ENCODE measurements around the gene CNIH3.

CNIH3 gene

GRCh38 chr1:224643653-224644052 is 27.5 kb downstream of the CNIH3 start:
- TF ChIP-seq RAD21 (IDR thresholded peaks at IDR 0.05; ENCODE audit: low read depth) (no peak), CEBPB (IDR thresholded peaks at IDR 0.05) (no peak), EGR1 (IDR thresholded peaks at IDR 0.05) (no peak), TCF12 (IDR thresholded peaks at IDR 0.05; ENCODE audit: low read depth) (no peak), ZBTB7A (IDR thresholded peaks at IDR 0.05; ENCODE audit: low read depth) (no peak), NFIC (IDR thresholded peaks at IDR 0.05) (no peak), EP300 (IDR thresholded peaks at IDR 0.05; ENCODE audit: borderline replicate concordance) (no peak), REST (IDR thresholded peaks at IDR 0.05; ENCODE audit: low read depth) (no peak), TEAD4 (IDR thresholded peaks at IDR 0.05) (no peak), CREB1 (IDR thresholded peaks at IDR 0.05; ENCODE audit: low read depth) (no peak), MAX (IDR thresholded peaks at IDR 0.05) (no peak), FOXM1 (IDR thresholded peaks at IDR 0.05; ENCODE audit: borderline replicate concordance, low read depth) (no peak), YY1 (IDR thresholded peaks at IDR 0.05; ENCODE audit: low read depth) (no peak), USF1 (IDR thresholded peaks at IDR 0.05) (no peak), TAF1 (IDR thresholded peaks at IDR 0.05; ENCODE audit: low read depth) (no peak)

GRCh38 chr1:224644553-224645154 is 28.5 kb downstream of the CNIH3 start:
- no peak for TF ChIP-seq ZBTB7A (IDR thresholded peaks at IDR 0.05; ENCODE audit: low read depth)
- TF ChIP-seq YY1 (IDR thresholded peaks at IDR 0.05; ENCODE audit: low read depth), result no peak
- peak; percentile 67 for TF ChIP-seq RAD21 (IDR thresholded peaks at IDR 0.05; ENCODE audit: low read depth)
- TF ChIP-seq FOXM1 (IDR thresholded peaks at IDR 0.05; ENCODE audit: borderline replicate concordance, low read depth), result no peak
- TF ChIP-seq EP300 (IDR thresholded peaks at IDR 0.05; ENCODE audit: borderline replicate concordance), result no peak

- TF ChIP-seq ZBTB7A (IDR thresholded peaks at IDR 0.05; ENCODE audit: low read depth) (no peak), RAD21 (IDR thresholded peaks at IDR 0.05; ENCODE audit: low read depth) (no peak), CREB1 (IDR thresholded peaks at IDR 0.05; ENCODE audit: low read depth) (no peak), REST (IDR thresholded peaks at IDR 0.05; ENCODE audit: low read depth) (no peak), YY1 (IDR thresholded peaks at IDR 0.05; ENCODE audit: low read depth) (no peak)
These were observed 31.3 kb downstream of the CNIH3 start for GRCh38 chr1:224647449-224647848.

GRCh38 chr1:224650290-224650689 is 34.2 kb downstream of the CNIH3 start:
- TF ChIP-seq TEAD4 (IDR thresholded peaks at IDR 0.05) (no peak), MAX (IDR thresholded peaks at IDR 0.05) (no peak), USF1 (IDR thresholded peaks at IDR 0.05) (no peak), CREB1 (IDR thresholded peaks at IDR 0.05; ENCODE audit: low read depth) (no peak), EGR1 (IDR thresholded peaks at IDR 0.05) (no peak), FOXM1 (IDR thresholded peaks at IDR 0.05; ENCODE audit: borderline replicate concordance, low read depth) (no peak), TCF12 (IDR thresholded peaks at IDR 0.05; ENCODE audit: low read depth) (no peak), NFIC (IDR thresholded peaks at IDR 0.05) (no peak), CEBPB (IDR thresholded peaks at IDR 0.05) (no peak), EP300 (IDR thresholded peaks at IDR 0.05; ENCODE audit: borderline replicate concordance) (no peak), RAD21 (IDR thresholded peaks at IDR 0.05; ENCODE audit: low read depth) (no peak), REST (IDR thresholded peaks at IDR 0.05; ENCODE audit: low read depth) (no peak), TAF1 (IDR thresholded peaks at IDR 0.05; ENCODE audit: low read depth) (no peak), YY1 (IDR thresholded peaks at IDR 0.05; ENCODE audit: low read depth) (no peak), ZBTB7A (IDR thresholded peaks at IDR 0.05; ENCODE audit: low read depth) (no peak)
